RWPE2 (cell line): ENCODE results near the gene ALDH3B2.

ENCODE experiments used
- ATAC-seq: fragments of 200-7000 bp; cut with Tn5 transposase; 3 replicates; pipeline ENCODE4 v1.9.1; 2021; ENCODE audit warnings: low read depth
- DNase-seq: peaks from one replicate; pipeline ENCODE4 v3.0.0-alpha.2; 2020; ENCODE audit warnings: low spot score
- H3K27ac ChIP-seq: fragments of 450-650 bp; 2 replicates; pipeline ENCODE4 v1.5.1; 2017; ENCODE audit warnings: mild to moderate bottlenecking; ENCODE audit not compliant: poor library complexity, severe bottlenecking
- H3K27me3 ChIP-seq: fragments of 250-450 bp; sonication (Bioruptor Pico); 2 replicates; pipeline ENCODE4 v1.5.1; 2021; ENCODE audit warnings: mild to moderate bottlenecking, moderate library complexity; ENCODE audit not compliant: insufficient read depth, poor library complexity, severe bottlenecking
- H3K36me3 ChIP-seq: fragments of 250-450 bp; sonication (Bioruptor Pico); 2 replicates; pipeline ENCODE4 v1.5.1; 2020; ENCODE audit warnings: low read depth, mild to moderate bottlenecking, moderate library complexity
- H3K4me1 ChIP-seq: fragments of 250-450 bp; sonication (Bioruptor Pico); 2 replicates; pipeline ENCODE4 v1.5.1; 2021; ENCODE audit warnings: mild to moderate bottlenecking, moderate library complexity; ENCODE audit not compliant: insufficient read depth, poor library complexity, severe bottlenecking
- H3K4me3 ChIP-seq: fragments of 250-450 bp; sonication (Bioruptor Pico); 2 replicates; pipeline ENCODE4 v1.5.1; 2021; ENCODE audit warnings: mild to moderate bottlenecking, moderate library complexity; ENCODE audit not compliant: severe bottlenecking
- H3K9me3 ChIP-seq: fragments of 250-450 bp; sonication (Bioruptor Pico); 2 replicates; pipeline ENCODE4 v1.5.1; 2021; ENCODE audit warnings: mild to moderate bottlenecking, moderate library complexity; ENCODE audit not compliant: severe bottlenecking
- CTCF ChIP-seq: fragments of 450-650 bp; IDR thresholded peaks from one replicate; pipeline ENCODE4 v1.5.1; 2017; ENCODE audit warnings: mild to moderate bottlenecking, moderate library complexity; ENCODE audit not compliant: poor library complexity, severe bottlenecking

The ALDH3B2 gene

GRCh38 chr11:67657300-67657699 is 17.1 kb downstream of the ALDH3B2 start:
- no peak for TF ChIP-seq CTCF
- ATAC-seq (no peak), DNase-seq (no peak)
- H3K27me3 ChIP-seq: no peaks in the 10 kb centered on the region
- peaks cover 14% of the 10 kb centered on the region for H3K9me3 ChIP-seq
- no peaks in the 10 kb centered on the region for H3K36me3 ChIP-seq
- H3K27ac ChIP-seq: no peak overlapping the region
- H3K4me3 ChIP-seq: no peak overlapping the region
- H3K4me1 ChIP-seq: no peaks in the 10 kb centered on the region

GRCh38 chr11:67656278-67656922 is 18.0 kb downstream of the ALDH3B2 start:
- Histone ChIP-seq H3K36me3 (no peaks in the 10 kb centered on the region), H3K4me1 (no peaks in the 10 kb centered on the region), H3K27me3 (no peaks in the 10 kb centered on the region), H3K9me3 (peaks cover 14% of the 10 kb centered on the region), H3K4me3 (no peak overlapping the region), H3K27ac (no peak overlapping the region)
- DNase-seq (no peak), ATAC-seq (no peak)
- TF ChIP-seq CTCF: no peak

- Histone ChIP-seq H3K4me3 (no peak overlapping the region), H3K9me3 (peaks cover 14% of the 10 kb centered on the region), H3K27me3 (no peaks in the 10 kb centered on the region), H3K27ac (no peak overlapping the region), H3K4me1 (no peaks in the 10 kb centered on the region), H3K36me3 (no peaks in the 10 kb centered on the region)
- TF ChIP-seq CTCF: no peak
- no peak for DNase-seq
- ATAC-seq: no peak
Measured at GRCh38 chr11:67654225-67654624, 20.2 kb downstream of the ALDH3B2 start.

GRCh38 chr11:67652965-67653845 is 21.2 kb downstream of the ALDH3B2 start:
- DNase-seq: no peak
- Histone ChIP-seq H3K27ac (no peak overlapping the region), H3K9me3 (peaks cover 14% of the 10 kb centered on the region), H3K36me3 (no peaks in the 10 kb centered on the region), H3K4me3 (no peak overlapping the region), H3K4me1 (no peaks in the 10 kb centered on the region), H3K27me3 (no peaks in the 10 kb centered on the region)
- no peak for ATAC-seq
- no peak for TF ChIP-seq CTCF
